PC-3 (cell line): ENCODE results near the gene ZNF343. TPM values are rescaled to one million over a fixed set of nuclear protein-coding genes. Genes with fewer than 3 reads are reported as not detected.
"Not testable (repeated sequence)": the region's sequence is repeated elsewhere in the genome, so short reads cannot be mapped to it uniquely, and the experiment has no call there.

Experiments
- ATAC-seq: fragments of 200-7000 bp; cut with Tn5 transposase; 2 replicates; pipeline ENCODE4 v1.9.1; 2020; ENCODE audit warnings: mild to moderate bottlenecking, moderate library complexity
- BruUV-seq: library from RNA; stranded (reverse); fragments of 400-500 nt; replicated peaks from 2 replicates; lab custom pipeline; 2021; lab: Mats Ljungman, UMichigan
- CTCF ChIA-PET: fragments of 300-600 bp; sonication (Branson Sonifier 250); formaldehyde crosslinking; loops from one replicate; lab custom pipeline; 2022; ENCODE audit warnings: antibody characterized with exemption; lab: Charles Lee
- POLR2A ChIA-PET: fragments of 300-600 bp; sonication (Branson Sonifier 250); formaldehyde crosslinking; loops from one replicate; lab custom pipeline; 2022; ENCODE audit warnings: antibody characterized with exemption; ENCODE audit not compliant: unreplicated experiment; lab: Charles Lee
- DNase-seq: peaks from one replicate; pipeline ENCODE4 v3.0.0-alpha.2; 2015
- H2AFZ ChIP-seq: fragments of 300-600 bp; sonication (generic); 2 replicates; pipeline ENCODE4 v1.6.0; 2016; ENCODE audit warnings: antibody characterized with exemption, low read length
- H3F3A ChIP-seq: fragments of 300-600 bp; sonication (generic); one replicate; pipeline ENCODE4 v1.6.0; 2017; ENCODE audit warnings: antibody characterized with exemption, low read length, control low read depth, mild to moderate bottlenecking; ENCODE audit not compliant: unreplicated experiment
- H3K27ac ChIP-seq: fragments of 300-600 bp; sonication (generic); 2 replicates; pipeline ENCODE4 v1.5.1; 2016; ENCODE audit warnings: mild to moderate bottlenecking, low read length
- H3K27me3 ChIP-seq: fragments of 300-600 bp; sonication (generic); 2 replicates; pipeline ENCODE4 v1.6.1; 2016; ENCODE audit warnings: low read length, mixed read lengths
- H3K36me3 ChIP-seq: fragments of 300-600 bp; sonication (generic); 2 replicates; pipeline ENCODE4 v1.6.1; 2016; ENCODE audit warnings: low read depth, mixed run types, low read length, mixed read lengths
- H3K4me1 ChIP-seq: fragments of 300-600 bp; sonication (generic); 2 replicates; pipeline ENCODE4 v1.5.1; 2016; ENCODE audit warnings: low read length; ENCODE audit not compliant: insufficient read depth
- H3K4me2 ChIP-seq: fragments of 300-600 bp; sonication (generic); 2 replicates; pipeline ENCODE4 v1.6.0; 2016; ENCODE audit warnings: low read length
- H3K4me3 ChIP-seq: fragments of 300-600 bp; sonication (generic); 2 replicates; pipeline ENCODE4 v1.5.1; 2016; ENCODE audit warnings: mild to moderate bottlenecking, low read length, mixed read lengths
- H3K79me2 ChIP-seq: fragments of 300-600 bp; sonication (generic); 2 replicates; pipeline ENCODE4 v1.6.1; 2017; ENCODE audit warnings: low read length, mixed read lengths
- H3K9ac ChIP-seq: fragments of 300-600 bp; sonication (generic); 2 replicates; pipeline ENCODE4 v1.6.0; 2016; ENCODE audit warnings: mild to moderate bottlenecking, low read length
- H3K9me2 ChIP-seq: fragments of 300-600 bp; sonication (generic); replicated peaks from 2 replicates; pipeline ENCODE4 v1.6.1; 2016; ENCODE audit warnings: mixed run types, low read length, mixed read lengths
- H3K9me3 ChIP-seq: fragments of 300-600 bp; sonication (generic); 2 replicates; pipeline ENCODE4 v1.6.1; 2016; ENCODE audit warnings: low read length, mixed read lengths
- H4K20me1 ChIP-seq: fragments of 300-600 bp; sonication (generic); 2 replicates; pipeline ENCODE4 v1.6.1; 2016; ENCODE audit warnings: low read length, mixed read lengths
- CTCF ChIP-seq: fragments of 300-600 bp; sonication (generic); conservative IDR thresholded peaks from 2 replicates; pipeline ENCODE4 v1.5.1; 2017; ENCODE audit warnings: antibody characterized with exemption, low read depth, mild to moderate bottlenecking, low read length
- EZH2 ChIP-seq: fragments of 300-600 bp; sonication (generic); IDR thresholded peaks from one replicate; pipeline ENCODE4 v1.6.1; 2017; ENCODE audit warnings: antibody characterized with exemption, mild to moderate bottlenecking, low read length; ENCODE audit not compliant: unreplicated experiment
- EZH2phosphoT487 ChIP-seq: fragments of 300-600 bp; sonication (generic); IDR thresholded peaks from 2 replicates; pipeline ENCODE4 v1.6.1; 2018; ENCODE audit warnings: mild to moderate bottlenecking, antibody characterized with exemption, low read length, borderline replicate concordance
- intact Hi-C: fragments of 100-400 bp; cut with micrococcal nuclease; formaldehyde crosslinking; loops from 2 replicates; pipeline ENCODE4 v1.9.0; 2023
- total RNA-seq: library from RNA; depleted of rRNA; stranded (reverse); fragments of >200 nt; gene quantifications from 2 replicates; pipeline ENCODE4 v1.2.3, GENCODE V29; 2014

The ZNF343 gene
- total RNA-seq, 1 experiment from 2014 or later, result 7.7 TPM

GRCh38 chr20:2528671-2529271, 20.1 kb upstream of the ZNF343 start:
- ATAC-seq (no peak), DNase-seq (no peak)
- Histone ChIP-seq H3K9me3 (no peaks in the 10 kb centered on the region), H3K9me2 (no peaks in the 10 kb centered on the region), H3K27me3 (peaks cover 48% of the 10 kb centered on the region), H3K4me1 (no peaks in the 10 kb centered on the region), H3F3A (no peaks in the 10 kb centered on the region), H3K4me3 (no peak overlapping the region), H3K27ac (no peak overlapping the region), H2AFZ (no peak overlapping the region), H4K20me1 (no peaks in the 10 kb centered on the region), H3K79me2 (no peaks in the 10 kb centered on the region), H3K36me3 (no peaks in the 10 kb centered on the region), H3K4me2 (no peak overlapping the region), H3K9ac (no peak overlapping the region)
- CTCF ChIA-PET, result no interaction called here
- intact Hi-C loops, result loop anchor here (5.0 kb wide), 1 partner anchor 104 kb away; no protein-coding TSS in a partner anchor
- no TSS peak for BruUV-seq
- TF ChIP-seq EZH2phosphoT487 (no peak), EZH2 (no peak), CTCF (no peak)
- POLR2A ChIA-PET, result no interaction called here

GRCh38 chr20:2527762-2528161, 19.0 kb upstream of the ZNF343 start:
- Histone ChIP-seq H3K9me3 (no peaks in the 10 kb centered on the region), H3K4me3 (no peak overlapping the region), H3K4me1 (no peaks in the 10 kb centered on the region), H3K9ac (no peak overlapping the region), H3K4me2 (no peak overlapping the region), H3K27ac (no peak overlapping the region), H3K27me3 (peaks cover 38% of the 10 kb centered on the region), H3F3A (no peaks in the 10 kb centered on the region), H3K79me2 (no peaks in the 10 kb centered on the region), H2AFZ (no peak overlapping the region), H3K9me2 (no peaks in the 10 kb centered on the region), H4K20me1 (no peaks in the 10 kb centered on the region), H3K36me3 (no peaks in the 10 kb centered on the region)
- intact Hi-C loops, result loop anchor here (5.0 kb wide), 1 partner anchor 105 kb away; no protein-coding TSS in a partner anchor
- no TSS peak for BruUV-seq
- TF ChIP-seq EZH2phosphoT487, result no peak
- ChIA-PET POLR2A (no interaction called here), CTCF (no interaction called here)
- ATAC-seq, result no peak
- no peak for DNase-seq

- ATAC-seq, H3K36me3 ChIP-seq, H3F3A ChIP-seq, H3K4me1 ChIP-seq, H3K27ac ChIP-seq, H3K4me2 ChIP-seq, BruUV-seq, H3K4me3 ChIP-seq, H2AFZ ChIP-seq, H3K9ac ChIP-seq, H3K9me3 ChIP-seq, DNase-seq, H3K79me2 ChIP-seq, CTCF ChIA-PET, H3K9me2 ChIP-seq, H4K20me1 ChIP-seq: not testable (repeated sequence)
- POLR2A ChIA-PET, result interaction anchor here (0.6 kb wide), 1 partner anchor 296 kb away, joined by 13 read pairs; no protein-coding TSS in a partner anchor
- H3K27me3 ChIP-seq, result peaks cover 25% of the 10 kb centered on the region
- intact Hi-C loops, result loop anchor here (5.0 kb wide), 1 partner anchor 106 kb away; no protein-coding TSS in a partner anchor
Measured at GRCh38 chr20:2526218-2526583, 17.5 kb upstream of the ZNF343 start.
